SK-N-SH treated with all-trans-retinoic acid at 6 μM for 48 hours (cell line): Measurements from ENCODE around the gene LGALS9.

Experiments used
- BACH2 ChIP-seq: fragments of 250-450 bp; sonication (Bioruptor Pico); IDR thresholded peaks from 2 replicates; pipeline ENCODE4 v1.9.0; 2021; ENCODE audit warnings: mild to moderate bottlenecking, borderline replicate concordance
- CREB5 ChIP-seq: fragments of 250-450 bp; sonication (Bioruptor Pico); IDR thresholded peaks from 2 replicates; pipeline ENCODE4 v1.5.1; 2020; ENCODE audit warnings: low read depth, mild to moderate bottlenecking, moderate library complexity
- CSDC2 ChIP-seq: fragments of 250-450 bp; sonication (Bioruptor Pico); IDR thresholded peaks from 2 replicates; pipeline ENCODE4 v1.5.0; 2020; ENCODE audit warnings: mild to moderate bottlenecking, moderate library complexity
- GLIS3 ChIP-seq: fragments of 250-450 bp; sonication (Bioruptor Pico); IDR thresholded peaks from 2 replicates; pipeline ENCODE4 v1.5.0; 2020; ENCODE audit warnings: mild to moderate bottlenecking, moderate library complexity
- ISL1 ChIP-seq: fragments of 250-450 bp; sonication (Bioruptor Pico); IDR thresholded peaks from 2 replicates; pipeline ENCODE4 v2.1.2; 2022; ENCODE audit warnings: mild to moderate bottlenecking, moderate library complexity
- PATZ1 ChIP-seq: fragments of 250-450 bp; sonication (Bioruptor Pico); IDR thresholded peaks from 2 replicates; pipeline ENCODE4 v1.8.0; 2020; ENCODE audit warnings: mild to moderate bottlenecking, moderate library complexity, borderline replicate concordance
- PPARA ChIP-seq: fragments of 250-450 bp; sonication (Bioruptor Pico); IDR thresholded peaks from 2 replicates; pipeline ENCODE4 v1.5.0; 2020; ENCODE audit warnings: mild to moderate bottlenecking, borderline replicate concordance
- RARB ChIP-seq: fragments of 250-450 bp; sonication (Bioruptor Pico); IDR thresholded peaks from 2 replicates; pipeline ENCODE4 v1.8.0; 2021; ENCODE audit warnings: mild to moderate bottlenecking, moderate library complexity
- SNAI2 ChIP-seq: fragments of 250-450 bp; sonication (Bioruptor Pico); IDR thresholded peaks from 2 replicates; pipeline ENCODE4 v1.5.0; 2020; ENCODE audit warnings: mild to moderate bottlenecking, moderate library complexity
- ZC3H10 ChIP-seq: fragments of 250-450 bp; sonication (Bioruptor Pico); IDR thresholded peaks from 2 replicates; pipeline ENCODE4 v1.5.1; 2021; ENCODE audit warnings: mild to moderate bottlenecking, moderate library complexity
- ZFP3 ChIP-seq: fragments of 250-450 bp; sonication (Bioruptor Pico); IDR thresholded peaks from 2 replicates; pipeline ENCODE4 v1.5.0; 2020; ENCODE audit warnings: mild to moderate bottlenecking, moderate library complexity
- ZFP30 ChIP-seq: fragments of 450-650 bp; formaldehyde crosslinking; IDR thresholded peaks from 2 replicates; pipeline ENCODE4 v1.5.0; 2022; ENCODE audit warnings: mild to moderate bottlenecking, moderate library complexity
- ZNF70 ChIP-seq: fragments of 450-650 bp; formaldehyde crosslinking; IDR thresholded peaks from 2 replicates; pipeline ENCODE4 v1.5.0; 2020; ENCODE audit warnings: mild to moderate bottlenecking, moderate library complexity
- TF ChIP-seq, protein P1 (sequence below): fragments of 250-450 bp; sonication (Bioruptor Pico); IDR thresholded peaks from 2 replicates; pipeline ENCODE4 v1.5.1; 2021; ENCODE audit warnings: mild to moderate bottlenecking, moderate library complexity

DNA sequence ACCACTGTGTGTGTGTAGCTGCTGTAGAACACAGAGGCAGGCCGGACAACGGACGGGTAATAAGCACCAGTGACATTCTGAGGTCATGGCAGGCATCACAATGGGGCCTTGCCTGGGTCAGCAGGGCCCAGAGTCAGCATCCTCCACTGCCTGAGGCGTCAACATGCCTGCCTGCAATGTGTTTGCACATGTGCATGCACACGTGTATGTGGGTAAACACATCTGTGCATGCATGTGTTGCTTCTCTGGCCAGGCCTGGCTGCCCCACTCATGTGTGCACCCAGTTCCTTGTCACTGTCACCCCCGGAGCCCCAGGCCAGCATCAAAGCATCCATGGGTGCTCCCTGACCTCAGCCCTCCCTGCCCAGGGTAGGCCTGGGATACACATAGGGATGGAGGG is 43.3 kb downstream of the LGALS9 start:
- TF ChIP-seq RARB (CRISPR knock-in tag) (no peak), PATZ1 (CRISPR knock-in tag) (no peak), ZFP30 (CRISPR knock-in tag) (no peak), BACH2 (no peak), ZNF70 (CRISPR knock-in tag) (no peak), SNAI2 (no peak), ZC3H10 (CRISPR knock-in tag) (no peak), ZFP3 (no peak), GLIS3 (CRISPR knock-in tag) (no peak), CSDC2 (CRISPR knock-in tag) (no peak), ISL1 (no peak), PPARA (CRISPR knock-in tag) (no peak), CREB5 (CRISPR knock-in tag) (no peak)
- TF ChIP-seq, protein P1, sequence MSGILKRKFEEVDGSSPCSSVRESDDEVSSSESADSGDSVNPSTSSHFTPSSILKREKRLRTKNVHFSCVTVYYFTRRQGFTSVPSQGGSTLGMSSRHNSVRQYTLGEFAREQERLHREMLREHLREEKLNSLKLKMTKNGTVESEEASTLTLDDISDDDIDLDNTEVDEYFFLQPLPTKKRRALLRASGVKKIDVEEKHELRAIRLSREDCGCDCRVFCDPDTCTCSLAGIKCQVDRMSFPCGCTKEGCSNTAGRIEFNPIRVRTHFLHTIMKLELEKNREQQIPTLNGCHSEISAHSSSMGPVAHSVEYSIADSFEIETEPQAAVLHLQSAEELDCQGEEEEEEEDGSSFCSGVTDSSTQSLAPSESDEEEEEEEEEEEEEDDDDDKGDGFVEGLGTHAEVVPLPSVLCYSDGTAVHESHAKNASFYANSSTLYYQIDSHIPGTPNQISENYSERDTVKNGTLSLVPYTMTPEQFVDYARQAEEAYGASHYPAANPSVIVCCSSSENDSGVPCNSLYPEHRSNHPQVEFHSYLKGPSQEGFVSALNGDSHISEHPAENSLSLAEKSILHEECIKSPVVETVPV, result no peak
